Panc1 (cell line): ENCODE measurements around the gene CBX8. TPM values are rescaled to one million over a fixed set of nuclear protein-coding genes. Genes with fewer than 3 reads are reported as not detected.

Experiments used
- ATAC-seq: fragments of 200-7000 bp; cut with Tn5 transposase; 2 replicates; pipeline ENCODE4 v1.9.1; 2020; ENCODE audit warnings: mild to moderate bottlenecking, moderate library complexity
- BruUV-seq: library from RNA; stranded (reverse); fragments of 400-500 nt; replicated peaks from 2 replicates; lab custom pipeline; 2021; lab: Mats Ljungman, UMichigan
- CTCF ChIA-PET: fragments of 300-600 bp; sonication (Branson Sonifier 250); formaldehyde crosslinking; loops from one replicate; lab custom pipeline; 2022; ENCODE audit warnings: antibody characterized with exemption; lab: Charles Lee
- POLR2A ChIA-PET: fragments of 300-600 bp; sonication (Branson Sonifier 250); formaldehyde crosslinking; loops from one replicate; lab custom pipeline; 2022; ENCODE audit warnings: antibody characterized with exemption; lab: Charles Lee
- DNase-seq: peaks from one replicate; pipeline ENCODE4 v3.0.0-alpha.2; 2010; ENCODE audit warnings: low read depth, low spot score
- H3K27ac ChIP-seq: 2 replicates; pipeline ENCODE4 v1.5.1; 2011; ENCODE audit warnings: mild to moderate bottlenecking, low read length, inconsistent platforms
- H3K27me3 ChIP-seq: fragments of 200-500 bp; sonication (Bioruptor generic); 2 replicates; pipeline ENCODE4 v1.6.0; 2014; ENCODE audit warnings: low read length, inconsistent platforms; ENCODE audit not compliant: control insufficient read depth, insufficient read depth
- H3K36me3 ChIP-seq: fragments of 200-500 bp; sonication (Bioruptor generic); 2 replicates; pipeline ENCODE4 v1.5.1; 2014; ENCODE audit warnings: inconsistent platforms, mild to moderate bottlenecking, low read length, moderate library complexity; ENCODE audit not compliant: control insufficient read depth, insufficient read depth
- H3K4me1 ChIP-seq: 2 replicates; pipeline ENCODE4 v1.5.1; 2011; ENCODE audit warnings: inconsistent platforms, mild to moderate bottlenecking, low read length, moderate library complexity; ENCODE audit not compliant: control insufficient read depth, insufficient read depth
- H3K4me3 ChIP-seq, 2 experiments: 2 replicates each; pipeline ENCODE4 v1.5.1; 2011 to 2012; ENCODE audit warnings: low read depth in 2 of 2, low read length in 2 of 2, mild to moderate bottlenecking in 2 of 2, inconsistent platforms in 1 of 2, moderate library complexity in 1 of 2
- H3K9me3 ChIP-seq: fragments of 200-500 bp; sonication (Bioruptor generic); 2 replicates; pipeline ENCODE4 v1.5.1; 2014; ENCODE audit warnings: low read depth, mild to moderate bottlenecking, inconsistent platforms, low read length, moderate library complexity; ENCODE audit not compliant: control insufficient read depth, insufficient read depth
- POLR2AphosphoS5 ChIP-seq: IDR thresholded peaks from 2 replicates; pipeline ENCODE4 v1.6.1; 2012; ENCODE audit warnings: mild to moderate bottlenecking, low read depth, low read length, moderate library complexity
- SIN3A ChIP-seq: IDR thresholded peaks from 2 replicates; pipeline ENCODE4 v1.6.1; 2012; ENCODE audit warnings: low read depth, mild to moderate bottlenecking, low read length, moderate library complexity, borderline replicate concordance; ENCODE audit not compliant: insufficient read depth
- TCF7L2 ChIP-seq: IDR thresholded peaks from 2 replicates; pipeline ENCODE4 v1.6.1; 2011; ENCODE audit warnings: mild to moderate bottlenecking, low read depth, low read length, inconsistent platforms
- in situ Hi-C: cut with HindIII; loops from 2 replicates; pipeline ENCODE4 v1.10.0; 2016; ENCODE audit warnings: low sequenced_read_pairs, low pct_unique_long_range_greater_than_20kb
- intact Hi-C: fragments of 100-400 bp; cut with micrococcal nuclease; formaldehyde crosslinking; loops from one replicate; pipeline ENCODE4 v1.10.0; 2022; ENCODE audit not compliant: unreplicated experiment
- total RNA-seq: library from RNA; stranded (reverse); gene quantifications from one replicate; pipeline ENCODE4 v1.2.1, GENCODE V29; 2021; ENCODE audit not compliant: unreplicated experiment
- TF ChIP-seq, protein P1 (sequence below), 2 experiments: IDR thresholded peaks; 2 replicates each; pipeline ENCODE4 v1.6.1; 2011 to 2012; ENCODE audit warnings: low read depth in 2 of 2, control low read depth in 1 of 2, low read length in 1 of 2, mild to moderate bottlenecking in 1 of 2, moderate library complexity in 1 of 2; ENCODE audit not compliant: insufficient read depth in 1 of 2
- TF ChIP-seq, protein P2 (sequence below): fragments of 450-650 bp; IDR thresholded peaks from 2 replicates; pipeline ENCODE4 v1.5.1; 2017; ENCODE audit warnings: mild to moderate bottlenecking

CBX8 gene
- total RNA-seq, 1 experiment from 2014 or later, result 15.3 TPM

DNA sequence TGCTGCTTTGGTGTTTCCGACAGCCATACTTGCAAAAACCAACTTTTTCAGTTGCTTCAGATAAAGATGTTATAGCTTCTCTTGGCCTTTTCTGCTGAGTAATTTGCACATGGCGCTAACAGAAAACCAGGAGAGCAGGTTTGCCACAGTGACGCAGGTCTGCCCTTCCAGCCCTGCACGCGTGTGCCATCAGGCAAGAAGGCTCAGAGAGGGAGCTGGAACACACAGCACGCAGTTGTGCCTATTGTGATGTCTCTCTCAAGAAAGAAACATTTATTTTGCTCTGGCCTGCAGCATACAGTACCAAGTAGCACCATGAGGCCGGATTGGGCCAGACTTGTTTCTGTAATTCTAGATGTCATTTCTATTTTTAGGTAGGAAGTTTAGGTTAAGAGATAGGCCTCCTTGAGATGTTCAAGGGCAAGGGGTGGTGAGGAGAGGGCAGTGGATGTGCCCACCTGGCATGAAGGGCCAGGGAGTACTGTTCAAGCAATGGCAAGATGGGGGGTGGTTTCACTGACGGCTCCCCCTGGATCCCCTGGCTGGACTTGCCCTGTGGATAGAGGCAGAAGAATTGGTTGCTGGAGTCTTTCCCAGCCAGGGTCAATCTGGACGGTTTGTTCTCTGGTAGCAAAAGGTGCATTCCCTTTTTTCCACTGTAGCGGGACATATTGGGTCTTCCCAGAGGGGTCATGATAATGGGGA is 17.1 kb downstream of the CBX8 start:
- Histone ChIP-seq H3K4me3 (no peak overlapping the region; a peak in 1 of 4 replicates), H3K4me1 (peaks cover 18% of the 10 kb centered on the region), H3K27me3 (peaks cover 15% of the 10 kb centered on the region), H3K9me3 (no peaks in the 10 kb centered on the region), H3K36me3 (peaks cover 3% of the 10 kb centered on the region; the same call in 1 of the 2 replicates), H3K27ac (no peak overlapping the region)
- POLR2A ChIA-PET, result interaction anchor here (0.5 kb wide), 1 partner anchor 59 kb away, joined by 3 read pairs; the partner anchor contains the start of gene CBX4
- CTCF ChIA-PET, result no interaction called here
- BruUV-seq, result no TSS peak
- ATAC-seq, result no peak
- in situ Hi-C loops, result loop anchor here (25.0 kb wide), 1 partner anchor 207 kb away; no protein-coding TSS in a partner anchor
- intact Hi-C loops, result no loop called here
- no peak for TF ChIP-seq TCF7L2
- TF ChIP-seq, protein P1, sequence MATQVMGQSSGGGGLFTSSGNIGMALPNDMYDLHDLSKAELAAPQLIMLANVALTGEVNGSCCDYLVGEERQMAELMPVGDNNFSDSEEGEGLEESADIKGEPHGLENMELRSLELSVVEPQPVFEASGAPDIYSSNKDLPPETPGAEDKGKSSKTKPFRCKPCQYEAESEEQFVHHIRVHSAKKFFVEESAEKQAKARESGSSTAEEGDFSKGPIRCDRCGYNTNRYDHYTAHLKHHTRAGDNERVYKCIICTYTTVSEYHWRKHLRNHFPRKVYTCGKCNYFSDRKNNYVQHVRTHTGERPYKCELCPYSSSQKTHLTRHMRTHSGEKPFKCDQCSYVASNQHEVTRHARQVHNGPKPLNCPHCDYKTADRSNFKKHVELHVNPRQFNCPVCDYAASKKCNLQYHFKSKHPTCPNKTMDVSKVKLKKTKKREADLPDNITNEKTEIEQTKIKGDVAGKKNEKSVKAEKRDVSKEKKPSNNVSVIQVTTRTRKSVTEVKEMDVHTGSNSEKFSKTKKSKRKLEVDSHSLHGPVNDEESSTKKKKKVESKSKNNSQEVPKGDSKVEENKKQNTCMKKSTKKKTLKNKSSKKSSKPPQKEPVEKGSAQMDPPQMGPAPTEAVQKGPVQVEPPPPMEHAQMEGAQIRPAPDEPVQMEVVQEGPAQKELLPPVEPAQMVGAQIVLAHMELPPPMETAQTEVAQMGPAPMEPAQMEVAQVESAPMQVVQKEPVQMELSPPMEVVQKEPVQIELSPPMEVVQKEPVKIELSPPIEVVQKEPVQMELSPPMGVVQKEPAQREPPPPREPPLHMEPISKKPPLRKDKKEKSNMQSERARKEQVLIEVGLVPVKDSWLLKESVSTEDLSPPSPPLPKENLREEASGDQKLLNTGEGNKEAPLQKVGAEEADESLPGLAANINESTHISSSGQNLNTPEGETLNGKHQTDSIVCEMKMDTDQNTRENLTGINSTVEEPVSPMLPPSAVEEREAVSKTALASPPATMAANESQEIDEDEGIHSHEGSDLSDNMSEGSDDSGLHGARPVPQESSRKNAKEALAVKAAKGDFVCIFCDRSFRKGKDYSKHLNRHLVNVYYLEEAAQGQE (IDR thresholded peaks at IDR 0.05; ENCODE audit: insufficient read depth in 1 of 2, low read depth in 2 of 2, low read length in 1 of 2), result no peak
- TF ChIP-seq SIN3A, result no peak
- TF ChIP-seq POLR2AphosphoS5, result no peak
- TF ChIP-seq, protein P2, sequence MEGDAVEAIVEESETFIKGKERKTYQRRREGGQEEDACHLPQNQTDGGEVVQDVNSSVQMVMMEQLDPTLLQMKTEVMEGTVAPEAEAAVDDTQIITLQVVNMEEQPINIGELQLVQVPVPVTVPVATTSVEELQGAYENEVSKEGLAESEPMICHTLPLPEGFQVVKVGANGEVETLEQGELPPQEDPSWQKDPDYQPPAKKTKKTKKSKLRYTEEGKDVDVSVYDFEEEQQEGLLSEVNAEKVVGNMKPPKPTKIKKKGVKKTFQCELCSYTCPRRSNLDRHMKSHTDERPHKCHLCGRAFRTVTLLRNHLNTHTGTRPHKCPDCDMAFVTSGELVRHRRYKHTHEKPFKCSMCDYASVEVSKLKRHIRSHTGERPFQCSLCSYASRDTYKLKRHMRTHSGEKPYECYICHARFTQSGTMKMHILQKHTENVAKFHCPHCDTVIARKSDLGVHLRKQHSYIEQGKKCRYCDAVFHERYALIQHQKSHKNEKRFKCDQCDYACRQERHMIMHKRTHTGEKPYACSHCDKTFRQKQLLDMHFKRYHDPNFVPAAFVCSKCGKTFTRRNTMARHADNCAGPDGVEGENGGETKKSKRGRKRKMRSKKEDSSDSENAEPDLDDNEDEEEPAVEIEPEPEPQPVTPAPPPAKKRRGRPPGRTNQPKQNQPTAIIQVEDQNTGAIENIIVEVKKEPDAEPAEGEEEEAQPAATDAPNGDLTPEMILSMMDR, result no peak
- no peak for DNase-seq

DNA sequence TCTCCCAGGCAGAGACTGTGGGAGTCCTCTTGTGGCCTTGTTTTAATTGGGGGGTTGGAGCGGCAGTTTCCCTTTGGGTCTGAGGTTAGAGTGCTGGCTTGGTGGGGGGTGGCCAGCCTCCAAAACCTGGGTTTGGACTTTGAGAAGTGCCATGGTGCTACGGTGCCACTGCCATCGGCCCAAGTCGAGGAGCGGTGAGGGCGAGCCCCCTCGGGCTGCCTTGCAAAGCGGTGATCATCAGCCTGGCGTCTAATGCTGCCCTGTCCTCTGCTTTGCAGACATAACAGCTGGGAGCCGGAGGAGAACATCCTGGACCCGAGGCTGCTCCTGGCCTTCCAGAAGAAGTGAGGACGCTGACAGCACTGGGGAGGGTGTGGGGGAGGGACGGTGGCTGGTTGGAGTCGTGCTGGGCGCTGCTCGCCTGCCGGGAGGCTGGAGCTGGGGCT is 17.8 kb downstream of the CBX8 start:
- no TSS peak for BruUV-seq
- H3K27me3 ChIP-seq, result peaks cover 15% of the 10 kb centered on the region
- no peak for TF ChIP-seq TCF7L2
- TF ChIP-seq, protein P2, result no peak
- TF ChIP-seq, protein P1 (IDR thresholded peaks at IDR 0.05; ENCODE audit: insufficient read depth in 1 of 2, low read depth in 2 of 2, low read length in 1 of 2), result no peak
- TF ChIP-seq POLR2AphosphoS5, result no peak
- no peak for TF ChIP-seq SIN3A
- peaks cover 18% of the 10 kb centered on the region for H3K4me1 ChIP-seq
- DNase-seq, result no peak
- CTCF ChIA-PET, result no interaction called here
- no peak for ATAC-seq
- intact Hi-C loops, result no loop called here
- in situ Hi-C loops, result loop anchor here (25.0 kb wide), 1 partner anchor 208 kb away; no protein-coding TSS in a partner anchor
- peaks cover 3% of the 10 kb centered on the region; the same call in 1 of the 2 replicates for H3K36me3 ChIP-seq
- H3K4me3 ChIP-seq, result peak overlapping the region; percentile 55 to 61
- no peaks in the 10 kb centered on the region for H3K9me3 ChIP-seq
- POLR2A ChIA-PET, result no interaction called here
- no peak overlapping the region for H3K27ac ChIP-seq
